Measurements from ENCODE around the gene ZNF423.

- TF ChIP-seq CTCF (IDR thresholded peaks at IDR 0.05) (no peak), REST (IDR thresholded peaks at IDR 0.05; ENCODE audit: insufficient read depth in 1 of 2, low read depth in 2 of 2, low read length in 1 of 2) (no peak), TCF7L2 (IDR thresholded peaks at IDR 0.05; ENCODE audit: low read depth, low read length) (no peak)
Measured at GRCh38 chr16:49852279-49852678, 3.6 kb downstream of the ZNF423 start.
